Eye (tissue), 1 donor: ENCODE measurements around the gene DNM3.
A peak's percentile ranks its signal among the peaks of the same experiment; 100 is the strongest.
"Not testable (repeated sequence)": the region's sequence is repeated elsewhere in the genome, so short reads cannot be mapped to it uniquely, and the experiment has no call there.

ENCODE experiments used
- DNase-seq: peaks from one replicate; pipeline ENCODE4 v3.0.0-alpha.2; 2015

Gene DNM3

GRCh38 chr1:172051898-172052297 lies 210.6 kb downstream of the DNM3 start:
- DNase-seq: no peak

GRCh38 chr1:172054172-172054571 lies 212.9 kb downstream of the DNM3 start:
- peak; percentile 22 for DNase-seq

- not testable (repeated sequence) for DNase-seq
Measured at GRCh38 chr1:172055816-172056419, 214.6 kb downstream of the DNM3 start.

- no peak for DNase-seq
Measured at GRCh38 chr1:172068334-172068733, 227.0 kb downstream of the DNM3 start.

- no peak for DNase-seq
Measured at GRCh38 chr1:172069051-172069450, 227.8 kb downstream of the DNM3 start.

GRCh38 chr1:172069534-172069933 lies 228.2 kb downstream of the DNM3 start:
- no peak for DNase-seq

GRCh38 chr1:172070055-172070454 lies 228.8 kb downstream of the DNM3 start:
- DNase-seq: no peak

- peak; percentile 71 for DNase-seq
Measured at GRCh38 chr1:172071746-172072145, 230.4 kb downstream of the DNM3 start.

GRCh38 chr1:172079859-172080258 lies 238.6 kb downstream of the DNM3 start:
- not testable (repeated sequence) for DNase-seq

GRCh38 chr1:172083191-172083590 lies 241.9 kb downstream of the DNM3 start:
- DNase-seq: no peak

- no peak for DNase-seq
Measured at GRCh38 chr1:172084876-172085275, 243.6 kb downstream of the DNM3 start.

- DNase-seq: no peak
Measured at GRCh38 chr1:172085317-172085716, 244.0 kb downstream of the DNM3 start.

- DNase-seq: no peak
Measured at GRCh38 chr1:172086137-172086536, 244.8 kb downstream of the DNM3 start.

- DNase-seq: no peak
Measured at GRCh38 chr1:172088256-172088655, 247.0 kb downstream of the DNM3 start.

- no peak for DNase-seq
Measured at GRCh38 chr1:172089768-172090510, 248.6 kb downstream of the DNM3 start.

GRCh38 chr1:172090511-172090817 lies 249.2 kb downstream of the DNM3 start:
- DNase-seq: no peak

GRCh38 chr1:172095846-172096245 lies 254.5 kb downstream of the DNM3 start:
- no peak for DNase-seq

- no peak for DNase-seq
Measured at GRCh38 chr1:172105230-172105629, 263.9 kb downstream of the DNM3 start.

GRCh38 chr1:172107316-172107975 lies 266.1 kb downstream of the DNM3 start:
- DNase-seq: no peak

GRCh38 chr1:172108161-172108893 lies 267.0 kb downstream of the DNM3 start:
- DNase-seq: no peak

- DNase-seq: peak; percentile 67
Measured at GRCh38 chr1:172109359-172109758, 268.1 kb downstream of the DNM3 start.

GRCh38 chr1:172112576-172112975 lies 271.3 kb downstream of the DNM3 start:
- DNase-seq: no peak

- DNase-seq: no peak
Measured at GRCh38 chr1:172117800-172118199, 276.5 kb downstream of the DNM3 start.

- no peak for DNase-seq
Measured at GRCh38 chr1:172118618-172119017, 277.3 kb downstream of the DNM3 start.
